T-helper 1 cell treated with Interleukin-12 subunit alpha and Interleukin-12 subunit beta and Interleukin-4 antibody, amounts not matched to agents 30 ng/mL and 1 ng/mL, for 36 hours (primary cell): ENCODE data around the gene MRPL2. TPM values are rescaled to one million over a fixed set of nuclear protein-coding genes. Genes with fewer than 3 reads are reported as not detected.

Source experiments
- intact Hi-C: fragments of 100-400 bp; cut with micrococcal nuclease; formaldehyde crosslinking; loops from one replicate; pipeline ENCODE4 v1.15.1; 2024
- total RNA-seq: library from RNA; stranded (reverse); gene quantifications from 2 replicates; pipeline ENCODE4 v1.2.3, GENCODE V29; 2022

The MRPL2 gene
- total RNA-seq, 1 donor from 2014 or later = 54.6 TPM

DNA sequence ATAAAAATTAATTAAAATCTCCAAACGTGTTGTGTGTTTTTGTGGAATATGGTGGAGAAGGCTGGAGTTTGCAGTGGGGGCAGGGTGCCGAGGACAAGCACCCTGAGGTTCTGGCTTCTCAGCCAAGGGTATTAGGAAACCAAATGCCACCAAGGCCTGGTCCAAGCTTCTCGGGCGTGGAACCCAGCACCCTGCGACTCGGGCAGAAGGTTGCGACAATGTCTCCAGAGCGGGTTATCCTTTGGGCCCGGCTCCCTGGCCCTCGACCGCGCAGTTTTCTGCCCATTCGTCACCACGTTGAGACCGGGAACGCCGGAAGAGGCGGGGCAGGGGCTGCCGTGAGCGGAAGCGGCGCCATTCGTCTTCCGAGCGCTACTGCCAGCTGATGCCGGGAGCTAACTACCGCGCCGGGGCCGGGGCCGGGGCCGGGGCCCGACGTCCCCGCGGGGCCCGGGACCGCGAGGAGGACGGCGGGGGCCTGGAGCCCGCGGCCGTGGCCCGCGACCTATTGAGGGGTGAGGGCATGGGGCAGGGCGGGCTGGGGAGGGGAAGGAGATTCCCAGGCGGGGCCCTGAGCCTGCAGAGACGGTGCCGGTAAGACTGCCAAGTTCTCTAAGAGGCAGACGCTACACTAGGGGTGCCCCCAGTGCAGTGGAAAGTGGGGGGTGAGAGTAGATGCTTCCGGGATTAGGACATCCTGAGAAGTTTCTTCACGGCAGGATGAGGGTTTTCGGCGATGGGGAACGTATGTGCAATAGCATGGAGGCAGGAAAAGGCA is 37.8 kb downstream of the MRPL2 start, which contains the start of gene RRP36:
Gene RRP36 (plus strand): TSS at position 354 of the 778 bp plus-strand sequence. CDS start 32 bp downstream, at position 386.
- intact Hi-C loops = loop anchor here (1.0 kb wide), 5 partner anchors 8 to 120 kb away; partner anchors contain the start of genes CNPY3, CUL7, KLC4 and MEA1

DNA sequence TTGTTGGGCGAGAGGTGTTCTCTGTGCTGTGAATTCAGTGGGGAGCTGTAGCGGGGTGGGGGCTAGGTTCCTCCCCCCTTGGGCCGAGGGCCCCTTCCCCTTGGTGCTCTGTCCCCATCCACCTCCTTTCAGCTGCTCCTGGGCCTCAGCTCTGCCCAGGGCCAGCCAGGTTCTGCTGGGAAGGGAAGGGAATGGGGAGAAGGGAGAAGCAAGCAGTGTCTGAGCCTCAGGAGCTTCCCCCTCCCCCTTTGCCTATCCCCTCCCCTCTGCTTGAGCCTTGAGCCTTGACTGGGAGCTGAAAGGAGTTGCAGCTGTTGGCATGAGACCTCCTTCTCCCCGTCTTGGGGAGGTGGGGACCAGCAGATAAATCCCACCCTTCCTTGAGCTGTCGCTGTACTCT is 38.4 kb downstream of the MRPL2 start:
- intact Hi-C loops = loop anchor here (1.0 kb wide), 5 partner anchors 8 to 120 kb away; partner anchors contain the start of genes CNPY3, CUL7, KLC4 and MEA1

DNA sequence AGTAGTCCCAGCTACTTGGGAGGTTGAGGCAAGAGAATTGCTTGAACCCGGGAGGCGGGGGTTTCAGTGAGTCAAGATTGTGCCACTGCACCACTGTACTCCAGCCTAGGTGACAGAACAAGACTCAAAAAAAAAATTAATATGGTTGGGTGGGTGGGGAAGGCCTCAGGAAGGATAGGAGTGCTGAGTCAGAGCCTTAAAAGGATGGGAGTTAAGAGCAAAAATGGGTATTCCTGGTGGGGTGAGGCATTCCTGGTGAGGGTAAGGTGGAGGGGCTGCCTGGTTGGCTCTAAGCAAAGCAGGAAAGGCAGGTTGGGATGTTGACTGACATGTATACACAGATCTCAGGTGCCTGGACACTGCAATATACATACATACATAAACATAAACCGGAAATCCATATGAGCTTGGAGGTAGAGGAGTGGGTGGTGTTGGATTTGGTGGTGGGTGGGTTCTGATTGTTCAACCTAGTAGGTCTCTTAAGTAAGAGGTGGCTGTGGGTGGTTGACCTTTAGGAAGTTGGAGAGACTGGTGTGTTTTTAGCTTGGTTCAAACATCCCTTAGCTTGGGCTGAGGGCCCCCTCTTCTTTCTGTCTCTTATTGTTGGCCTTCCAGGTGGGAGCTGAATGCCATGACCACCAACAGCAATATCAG is 39.1 kb downstream of the MRPL2 start:
- intact Hi-C loops = no loop called here

DNA sequence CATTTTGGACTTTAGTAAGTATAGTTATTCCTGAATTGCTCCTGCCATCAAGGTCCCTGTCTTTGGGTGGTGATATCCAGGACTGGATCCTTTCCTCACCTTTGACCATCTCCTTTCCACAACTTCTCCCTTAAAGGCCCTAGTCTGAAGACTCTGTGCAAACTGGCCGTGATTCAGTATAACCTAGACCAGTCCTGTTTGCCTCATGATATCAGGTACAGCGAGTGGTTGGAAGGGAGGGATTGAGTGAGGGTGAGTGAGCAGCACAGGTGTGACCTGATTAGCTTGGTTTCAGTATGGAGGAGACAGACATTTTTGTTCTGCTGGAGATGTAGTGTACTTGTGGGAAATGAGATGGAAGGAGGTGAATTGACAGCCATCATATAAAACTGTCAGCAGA is 40.1 kb downstream of the MRPL2 start:
- intact Hi-C loops = no loop called here

DNA sequence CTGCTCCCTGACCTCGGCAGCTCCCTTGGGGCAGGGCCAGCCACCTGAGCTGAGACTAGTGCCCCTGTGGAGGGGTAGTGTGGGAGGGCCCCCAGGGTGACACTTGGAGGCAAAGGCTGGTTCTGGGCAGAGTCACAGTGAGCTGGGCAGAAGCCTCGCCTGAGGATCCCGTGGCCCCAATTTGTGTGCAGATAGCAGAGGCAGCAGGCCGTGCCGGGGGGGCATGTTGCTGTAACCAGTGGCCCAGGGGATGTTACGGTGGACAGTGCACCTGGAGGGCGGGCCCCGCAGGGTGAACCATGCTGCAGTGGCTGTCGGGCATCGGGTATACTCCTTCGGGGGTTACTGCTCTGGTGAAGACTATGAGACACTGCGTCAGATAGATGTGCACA is 42.3 kb downstream of the MRPL2 start:
- intact Hi-C loops = no loop called here

DNA sequence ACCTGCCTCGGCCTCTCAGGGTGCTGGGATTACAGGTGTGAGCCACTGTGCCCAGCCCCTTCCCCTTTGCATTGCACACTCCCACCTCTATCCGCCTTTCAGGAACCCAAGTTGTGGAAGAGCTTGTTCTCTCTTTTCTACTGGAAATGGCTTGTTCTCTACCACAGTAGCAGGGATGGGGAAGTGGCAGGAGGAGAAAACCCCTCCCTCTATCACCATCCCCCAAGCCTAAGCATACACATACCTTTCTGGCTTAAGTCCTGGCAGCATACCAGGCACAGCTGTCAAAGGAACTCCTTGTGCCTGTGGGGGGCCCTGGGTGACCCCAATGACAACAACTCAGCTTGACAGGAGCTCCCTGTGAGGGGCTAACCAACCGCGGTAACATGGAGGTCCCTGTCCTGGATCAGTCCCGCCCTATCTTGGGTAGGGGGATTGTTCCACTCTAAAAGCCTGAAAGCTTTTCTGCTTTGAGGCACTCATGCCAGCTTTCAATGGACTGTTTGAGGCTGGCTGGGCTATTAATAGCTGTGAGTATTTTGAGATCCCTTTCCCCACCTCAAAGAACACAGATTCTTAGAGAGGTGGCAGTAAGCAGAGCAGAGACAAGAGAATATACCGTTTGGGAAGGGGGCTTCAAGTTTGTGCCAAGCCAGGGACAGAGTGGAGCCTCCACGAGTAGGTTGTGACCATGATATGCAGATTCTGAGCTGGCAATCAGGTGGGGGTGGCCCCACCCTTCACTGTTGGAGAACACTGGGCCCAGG is 42.9 kb downstream of the MRPL2 start:
- intact Hi-C loops = no loop called here

DNA sequence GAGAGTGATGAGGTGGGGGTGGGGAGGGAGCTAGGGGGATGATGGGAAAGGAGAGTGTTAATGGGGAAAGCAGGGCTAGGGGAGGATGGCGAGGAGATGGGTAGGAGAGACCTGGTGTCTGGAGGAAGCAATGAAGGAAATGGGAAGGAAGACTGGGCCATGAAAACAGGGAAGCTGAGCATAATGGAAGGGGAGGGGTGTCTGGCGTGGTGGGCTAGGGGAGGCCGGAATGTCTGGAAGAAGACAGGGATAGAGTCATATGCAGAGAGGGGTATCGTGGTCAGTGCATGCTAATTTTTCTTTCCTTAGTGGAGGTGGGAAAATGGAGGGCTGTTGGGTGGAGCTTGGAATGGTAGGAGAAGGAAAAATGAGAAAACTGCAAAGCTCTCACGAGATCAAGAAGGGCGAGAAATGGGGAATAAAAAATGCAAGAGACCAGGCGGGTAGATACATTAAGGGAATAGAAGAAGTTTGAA is 44.8 kb downstream of the MRPL2 start:
- intact Hi-C loops = loop anchor here (1.0 to 5.0 kb wide), 14 partner anchors 30 to 797 kb away; partner anchors contain the start of genes CNPY3, CUL7, GTPBP2 and KLC4

DNA sequence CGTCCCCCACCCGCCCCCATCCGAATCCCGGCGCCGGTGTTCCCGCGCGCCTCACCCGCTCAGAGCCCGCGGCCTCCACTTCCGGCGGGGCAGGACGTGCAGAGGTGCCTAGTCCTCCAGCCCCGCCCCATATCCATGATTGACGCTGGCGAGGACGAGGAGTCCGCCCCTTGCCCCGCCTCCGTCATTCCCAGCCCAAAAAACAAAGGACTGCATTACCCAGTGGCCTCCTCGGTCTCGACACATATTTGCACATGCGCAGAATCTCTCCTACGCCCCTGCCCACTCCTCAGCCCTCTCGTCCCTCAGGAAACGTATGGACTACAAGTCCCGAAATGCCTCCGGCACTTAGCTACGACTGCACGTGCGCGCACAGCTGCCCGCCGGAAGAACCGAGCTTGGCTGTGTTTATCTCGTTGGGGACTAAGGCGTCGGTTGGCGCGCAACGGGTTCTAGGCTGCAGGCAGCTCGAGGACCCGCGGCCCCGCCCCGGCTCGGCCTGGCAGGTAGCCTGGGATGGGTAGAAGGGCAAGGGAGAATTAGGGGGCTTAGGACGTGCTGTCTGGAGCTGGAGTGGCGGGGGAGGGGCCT is 45.3 kb downstream of the MRPL2 start, which contains the start of the genes KLHDC3 and MEA1:
Gene KLHDC3 (plus strand): TSS at position 407 of the 591 bp plus-strand sequence. CDS start 2,944 bp downstream, outside the sequence.
Gene MEA1 (minus strand): TSS at position 104 of the 591 bp plus-strand sequence. CDS start 133 bp downstream, outside the sequence.
- intact Hi-C loops = loop anchor here (1.0 to 5.0 kb wide), 16 partner anchors 7 to 797 kb away; partner anchors contain the start of genes CNPY3, CUL7, GTPBP2 and KLC4

DNA sequence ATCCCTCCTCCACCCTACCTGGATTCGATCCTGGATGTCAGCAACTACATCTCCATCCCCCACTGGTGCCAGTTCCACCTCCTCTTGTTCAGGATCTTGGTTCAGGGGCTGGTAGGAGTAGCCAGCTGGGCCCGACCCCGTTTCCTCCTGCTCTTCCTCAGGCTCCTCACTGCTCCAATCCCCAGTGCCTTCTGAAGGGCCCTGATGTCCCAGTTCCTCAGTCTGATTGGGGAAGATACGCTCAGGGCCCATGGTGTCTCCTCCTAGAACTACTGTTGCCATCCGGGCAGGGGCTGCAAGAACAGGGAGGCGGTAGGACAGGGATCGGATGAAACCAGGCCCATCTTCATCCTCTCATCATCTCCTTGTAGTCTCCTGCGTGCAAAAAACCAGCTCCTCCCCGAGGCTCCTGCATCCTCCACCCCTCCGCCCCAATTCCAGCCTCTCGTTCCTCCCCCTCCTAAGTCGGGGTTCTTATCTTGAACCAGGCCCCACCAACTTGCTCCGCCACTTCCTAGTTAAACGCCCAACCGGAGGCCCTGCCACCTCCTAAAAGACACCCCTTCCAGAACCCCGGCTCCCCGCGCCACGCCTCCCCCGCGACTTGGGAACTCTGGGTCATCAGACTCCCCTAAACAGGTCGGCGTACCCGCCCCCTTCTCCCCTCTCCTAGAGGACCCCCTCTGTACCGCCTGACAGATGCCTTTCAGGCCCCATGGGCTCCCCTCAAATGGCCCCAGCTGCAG is 46.0 kb downstream of the MRPL2 start:
- intact Hi-C loops = loop anchor here (1.0 to 5.0 kb wide), 3 partner anchors 8 to 796 kb away; partner anchors contain the start of genes MRPS10 and RRP36

DNA sequence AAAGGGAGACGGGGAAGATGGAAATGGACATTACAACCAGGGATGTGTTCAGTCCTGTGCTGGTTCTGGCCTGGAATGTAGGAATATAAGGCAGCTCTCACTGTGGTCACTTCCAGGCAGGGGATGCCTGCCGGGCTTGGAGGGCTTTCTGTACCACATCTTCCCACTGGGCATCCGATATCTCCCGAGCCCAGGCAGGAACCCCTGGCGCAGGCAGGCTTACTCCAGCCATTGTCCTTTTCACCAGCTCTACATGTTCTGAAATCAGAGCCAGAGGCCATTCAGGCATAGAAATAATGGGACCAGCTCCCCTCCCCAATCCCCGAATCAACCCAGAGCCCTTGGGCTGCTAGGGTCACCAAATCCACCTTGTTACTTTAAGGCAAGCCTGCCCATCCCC is 46.9 kb downstream of the MRPL2 start:
- intact Hi-C loops = loop anchor here (5.0 kb wide), 1 partner anchor 795 kb away; the partner anchor contains the start of gene MRPS10

DNA sequence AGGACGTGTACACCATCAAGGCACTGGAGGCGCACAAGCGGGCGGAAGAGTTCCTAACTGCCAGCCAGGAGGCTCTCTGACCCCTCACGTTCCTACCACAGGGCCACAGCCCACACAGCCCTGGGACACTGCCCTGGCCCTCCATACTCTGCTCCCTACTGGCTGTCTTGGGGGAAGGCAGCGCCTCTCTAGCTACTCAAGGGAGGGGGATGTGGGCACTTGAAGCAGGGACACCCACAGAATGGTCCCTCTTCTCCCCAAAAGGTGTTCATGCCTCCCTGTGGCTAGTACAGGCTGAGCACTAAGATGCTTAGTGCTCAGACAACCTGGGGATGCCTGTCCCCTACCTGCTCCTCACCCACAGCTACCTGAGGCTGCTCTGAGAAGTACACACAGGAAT is 48.0 kb downstream of the MRPL2 start:
- intact Hi-C loops = loop anchor here (5.0 kb wide), 1 partner anchor 794 kb away; the partner anchor contains the start of gene MRPS10

DNA sequence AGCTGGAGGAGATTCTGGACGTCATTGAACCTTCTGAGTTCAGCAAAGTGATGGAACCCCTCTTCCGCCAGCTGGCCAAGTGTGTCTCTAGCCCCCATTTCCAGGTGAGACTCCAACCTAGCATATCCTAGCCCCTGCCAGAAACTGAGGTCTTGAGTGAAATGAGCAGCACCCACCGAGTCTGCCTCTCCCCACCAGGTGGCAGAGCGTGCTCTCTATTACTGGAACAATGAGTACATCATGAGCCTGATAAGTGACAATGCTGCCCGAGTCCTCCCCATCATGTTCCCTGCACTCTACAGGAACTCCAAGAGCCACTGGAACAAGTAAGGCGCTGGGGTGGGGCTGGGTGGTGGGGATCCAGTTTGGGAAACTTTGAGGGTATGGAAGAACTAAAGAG is 50.1 kb downstream of the MRPL2 start:
- intact Hi-C loops = loop anchor here (1.0 kb wide), 2 partner anchors 108 to 134 kb away; no protein-coding TSS in a partner anchor

DNA sequence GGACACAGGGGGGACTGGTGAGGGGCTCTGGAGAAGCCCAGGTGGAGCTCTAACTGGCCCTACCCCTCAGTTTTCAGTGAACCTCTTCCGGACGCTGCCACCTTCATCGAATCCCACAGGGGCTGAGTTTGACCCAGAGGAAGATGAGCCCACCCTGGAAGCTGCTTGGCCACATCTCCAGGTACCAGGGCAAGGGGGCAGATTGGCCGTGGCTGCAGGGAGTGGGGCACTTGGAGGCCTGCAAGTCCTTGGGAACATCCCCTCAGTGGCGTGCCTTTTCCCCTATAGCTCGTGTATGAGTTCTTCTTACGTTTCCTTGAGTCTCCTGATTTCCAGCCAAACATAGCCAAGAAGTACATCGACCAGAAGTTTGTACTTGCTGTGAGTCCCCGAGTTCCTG is 52.1 kb downstream of the MRPL2 start:
- intact Hi-C loops = no loop called here

DNA sequence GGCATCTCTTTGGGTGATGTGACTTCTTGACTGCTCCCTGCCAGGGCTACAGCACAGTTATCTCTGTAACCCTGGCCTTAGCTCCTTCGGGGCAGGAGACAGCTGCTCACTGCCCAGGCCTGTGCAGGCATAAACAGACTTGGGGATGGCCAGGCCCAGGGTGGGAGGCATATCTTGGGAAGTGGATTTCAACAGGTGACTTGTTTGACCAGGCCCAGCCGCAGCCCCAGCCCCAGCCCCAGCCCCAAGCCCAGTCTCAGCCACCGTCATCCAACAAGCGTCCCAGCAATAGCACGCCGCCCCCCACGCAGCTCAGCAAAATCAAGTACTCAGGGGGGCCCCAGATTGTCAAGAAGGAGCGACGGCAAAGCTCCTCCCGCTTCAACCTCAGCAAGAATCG is 53.0 kb downstream of the MRPL2 start:
- intact Hi-C loops = no loop called here

DNA sequence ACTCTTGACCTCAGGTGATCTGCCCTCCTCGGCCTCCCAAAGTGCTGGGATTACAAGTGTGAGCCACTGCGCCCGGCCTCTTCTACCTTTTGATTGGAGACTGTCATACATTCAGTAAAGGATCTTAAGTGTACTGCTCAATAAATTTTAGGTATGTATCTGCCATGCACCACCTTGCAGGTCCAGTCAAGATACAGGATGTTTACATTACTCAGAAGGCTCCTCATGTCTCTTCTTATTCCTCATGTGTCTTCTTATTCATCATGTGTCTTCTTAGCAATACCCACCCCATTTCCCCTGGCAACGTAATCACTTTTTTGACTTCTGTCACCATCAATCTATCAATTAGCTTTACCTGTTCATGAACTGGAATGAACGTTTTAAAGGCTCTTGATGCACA is 53.4 kb downstream of the MRPL2 start:
- intact Hi-C loops = no loop called here

Other genes starting within 250 kb of the MRPL2 start
- gene RPL7L1, start 179.8 kb downstream of the MRPL2 start, total RNA-seq = 96.8 and 102 TPM in 2 replicates
- not detected in 2 replicates for gene PTCRA, start 143.4 kb downstream of the MRPL2 start, total RNA-seq
- 44.9 and 48.2 TPM in 2 replicates for gene CNPY3, start 130.0 kb downstream of the MRPL2 start, total RNA-seq
- gene GNMT, start 98.7 kb downstream of the MRPL2 start, total RNA-seq = 0.71 and 1.3 TPM in 2 replicates
- 24.0 and 24.2 TPM in 2 replicates for gene PEX6, start 80.3 kb downstream of the MRPL2 start, total RNA-seq
- gene PPP2R5D, start 74.9 kb downstream of the MRPL2 start, total RNA-seq = 58.3 and 59.4 TPM in 2 replicates
- 56.0 and 57.1 TPM in 2 replicates for gene MEA1, start 45.5 kb downstream of the MRPL2 start, total RNA-seq
- 62.5 and 67.0 TPM in 2 replicates for gene KLHDC3, start 45.2 kb downstream of the MRPL2 start, total RNA-seq
- gene RRP36, start 37.8 kb downstream of the MRPL2 start, total RNA-seq = 78.1 and 81.4 TPM in 2 replicates
- 12.0 and 13.0 TPM in 2 replicates for gene CUL7, start 5.6 kb downstream of the MRPL2 start, total RNA-seq
- gene KLC4, start 197 bp upstream of the MRPL2 start, total RNA-seq = 16.1 and 17.6 TPM in 2 replicates
- gene PTK7, start 16.9 kb upstream of the MRPL2 start, total RNA-seq = 1.4 and 1.7 TPM in 2 replicates
- gene SRF, start 111.8 kb upstream of the MRPL2 start, total RNA-seq = 58.7 and 59.6 TPM in 2 replicates
- 55.1 and 58.0 TPM in 2 replicates for gene CUL9, start 122.8 kb upstream of the MRPL2 start, total RNA-seq
- 68.5 and 71.2 TPM in 2 replicates for gene DNPH1, start 170.0 kb upstream of the MRPL2 start, total RNA-seq
- 1.3 TPM in 2 replicates for gene TTBK1, start 184.0 kb upstream of the MRPL2 start, total RNA-seq
- not detected in 2 replicates for gene SLC22A7, start 238.8 kb upstream of the MRPL2 start, total RNA-seq
- gene CRIP3, start 249.4 kb upstream of the MRPL2 start, total RNA-seq = 0.27 TPM in 1 of 2 replicates, not detected in the other